ENCODE results near the gene FAH.

DNA sequence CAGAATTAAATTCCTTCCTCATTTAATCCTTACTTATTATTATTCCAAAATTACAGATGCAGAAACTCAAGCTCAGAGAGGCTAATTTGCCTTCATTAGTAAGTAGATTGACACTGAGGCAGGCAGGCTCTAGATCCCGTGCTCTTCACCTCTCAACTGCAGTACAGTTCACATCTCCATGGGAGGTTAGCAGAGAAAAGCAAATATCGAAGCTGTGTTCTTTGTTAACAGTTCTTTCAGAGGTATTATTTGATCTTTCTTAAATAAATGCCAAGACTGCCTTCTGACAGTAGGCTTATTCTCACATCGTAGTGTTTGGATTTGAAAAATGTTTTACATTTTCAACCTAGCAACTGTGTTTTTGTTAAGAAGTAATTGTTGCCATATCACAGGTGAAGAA is 15.9 kb upstream of the FAH start:
- TF ChIP-seq, protein P1, sequence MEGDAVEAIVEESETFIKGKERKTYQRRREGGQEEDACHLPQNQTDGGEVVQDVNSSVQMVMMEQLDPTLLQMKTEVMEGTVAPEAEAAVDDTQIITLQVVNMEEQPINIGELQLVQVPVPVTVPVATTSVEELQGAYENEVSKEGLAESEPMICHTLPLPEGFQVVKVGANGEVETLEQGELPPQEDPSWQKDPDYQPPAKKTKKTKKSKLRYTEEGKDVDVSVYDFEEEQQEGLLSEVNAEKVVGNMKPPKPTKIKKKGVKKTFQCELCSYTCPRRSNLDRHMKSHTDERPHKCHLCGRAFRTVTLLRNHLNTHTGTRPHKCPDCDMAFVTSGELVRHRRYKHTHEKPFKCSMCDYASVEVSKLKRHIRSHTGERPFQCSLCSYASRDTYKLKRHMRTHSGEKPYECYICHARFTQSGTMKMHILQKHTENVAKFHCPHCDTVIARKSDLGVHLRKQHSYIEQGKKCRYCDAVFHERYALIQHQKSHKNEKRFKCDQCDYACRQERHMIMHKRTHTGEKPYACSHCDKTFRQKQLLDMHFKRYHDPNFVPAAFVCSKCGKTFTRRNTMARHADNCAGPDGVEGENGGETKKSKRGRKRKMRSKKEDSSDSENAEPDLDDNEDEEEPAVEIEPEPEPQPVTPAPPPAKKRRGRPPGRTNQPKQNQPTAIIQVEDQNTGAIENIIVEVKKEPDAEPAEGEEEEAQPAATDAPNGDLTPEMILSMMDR (IDR thresholded peaks at IDR 0.05; ENCODE audit: low read depth, low read length, poor library complexity, severe bottlenecking): no peak
- no peak for TF ChIP-seq EZH2phosphoT487 (IDR thresholded peaks at IDR 0.05; ENCODE audit: borderline replicate concordance, low read length)

Measured in DOHH2 (cell line).